Transverse colon (tissue), 4 donors: Measurements from ENCODE around the gene ADAMTS19.

ENCODE experiments used
- EP300 ChIP-seq: sonication (generic); formaldehyde crosslinking; IDR thresholded peaks from one replicate; pipeline ENCODE4 v1.6.1; 2017; ENCODE audit warnings: antibody characterized with exemption, low read depth
- POLR2A ChIP-seq: fragments of 450-650 bp; IDR thresholded peaks from one replicate; pipeline ENCODE4 v1.6.1; 2016; ENCODE audit warnings: antibody characterized with exemption, mild to moderate bottlenecking, moderate library complexity
- POLR2AphosphoS5 ChIP-seq, 3 donors: sonication (generic); formaldehyde crosslinking; IDR thresholded peaks; one replicate each; pipeline ENCODE4 v1.6.1; 2016; ENCODE audit warnings: antibody characterized with exemption in 3 of 3
- TF ChIP-seq, protein P1 (sequence below), 5 experiments: fragments of 200-600 bp in 3 of 5; fragments of 450-650 bp in 2 of 5; sonication (generic) in 3 of 5; IDR thresholded peaks; 1 replicate in 2 of 5; 2 replicates in 3 of 5; pipeline ENCODE4 v1.5.1; 2016 to 2017; ENCODE audit warnings: antibody characterized with exemption in 5 of 5, inconsistent platforms in 3 of 5, mild to moderate bottlenecking in 2 of 5, moderate library complexity in 1 of 5

DNA sequence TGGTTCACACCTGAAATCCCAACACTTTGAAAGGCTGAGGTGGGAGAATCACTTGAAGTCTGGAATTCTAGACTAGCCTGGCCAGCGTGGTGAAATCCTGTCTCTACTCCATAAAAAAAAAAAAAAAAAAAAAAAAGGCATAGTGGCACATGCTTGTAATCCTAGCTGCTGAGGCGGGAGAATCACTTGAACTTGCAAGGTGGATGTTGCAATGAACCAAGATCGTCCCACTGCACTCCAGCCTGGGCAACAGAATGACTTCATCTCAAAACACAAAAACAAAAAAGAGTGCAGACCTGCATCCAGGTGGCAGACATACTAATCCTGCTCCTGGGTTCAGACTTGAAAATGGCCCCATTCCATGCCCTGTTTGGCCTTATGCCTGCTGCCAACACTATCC is 21.8 kb upstream of the ADAMTS19 start:
- no peak for TF ChIP-seq POLR2A
- TF ChIP-seq, protein P1, sequence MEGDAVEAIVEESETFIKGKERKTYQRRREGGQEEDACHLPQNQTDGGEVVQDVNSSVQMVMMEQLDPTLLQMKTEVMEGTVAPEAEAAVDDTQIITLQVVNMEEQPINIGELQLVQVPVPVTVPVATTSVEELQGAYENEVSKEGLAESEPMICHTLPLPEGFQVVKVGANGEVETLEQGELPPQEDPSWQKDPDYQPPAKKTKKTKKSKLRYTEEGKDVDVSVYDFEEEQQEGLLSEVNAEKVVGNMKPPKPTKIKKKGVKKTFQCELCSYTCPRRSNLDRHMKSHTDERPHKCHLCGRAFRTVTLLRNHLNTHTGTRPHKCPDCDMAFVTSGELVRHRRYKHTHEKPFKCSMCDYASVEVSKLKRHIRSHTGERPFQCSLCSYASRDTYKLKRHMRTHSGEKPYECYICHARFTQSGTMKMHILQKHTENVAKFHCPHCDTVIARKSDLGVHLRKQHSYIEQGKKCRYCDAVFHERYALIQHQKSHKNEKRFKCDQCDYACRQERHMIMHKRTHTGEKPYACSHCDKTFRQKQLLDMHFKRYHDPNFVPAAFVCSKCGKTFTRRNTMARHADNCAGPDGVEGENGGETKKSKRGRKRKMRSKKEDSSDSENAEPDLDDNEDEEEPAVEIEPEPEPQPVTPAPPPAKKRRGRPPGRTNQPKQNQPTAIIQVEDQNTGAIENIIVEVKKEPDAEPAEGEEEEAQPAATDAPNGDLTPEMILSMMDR (IDR thresholded peaks at IDR 0.05): no peak
- no peak for TF ChIP-seq POLR2AphosphoS5 (IDR thresholded peaks at IDR 0.05)
- TF ChIP-seq EP300: no peak
